Astrocyte of the spinal cord (primary cell): ENCODE results near the gene DDX52.
A peak's percentile ranks its signal among the peaks of the same experiment; 100 is the strongest.
"Not testable (repeated sequence)": the region's sequence is repeated elsewhere in the genome, so short reads cannot be mapped to it uniquely, and the experiment has no call there.

Source experiments
- DNase-seq: peaks from one replicate; pipeline ENCODE4 v3.0.0; 2011; ENCODE audit warnings: low read depth, low spot score
- H3K4me3 ChIP-seq: 2 replicates; pipeline ENCODE4 v1.5.1; 2011; ENCODE audit warnings: low read depth, mild to moderate bottlenecking, low read length, moderate library complexity
- CTCF ChIP-seq: IDR thresholded peaks from 2 replicates; pipeline ENCODE4 v1.5.1; 2012; ENCODE audit warnings: low read depth, mild to moderate bottlenecking, low read length, inconsistent platforms
- in situ Hi-C: cut with HindIII; loops from 2 replicates; pipeline ENCODE4 v1.10.0; 2017; ENCODE audit warnings: low sequenced_read_pairs

The DDX52 gene

GRCh38 chr17:37642681-37643080 lies 565 bp downstream of the DDX52 start:
- H3K4me3 ChIP-seq, result peak overlapping the region; percentile 97
- TF ChIP-seq CTCF, result no peak
- peak; percentile 50 for DNase-seq
- in situ Hi-C loops, result no loop called here

- in situ Hi-C loops, result no loop called here
- DNase-seq, result no peak
- H3K4me3 ChIP-seq, result no peak overlapping the region
- no peak for TF ChIP-seq CTCF
These were observed 3.2 kb downstream of the DDX52 start for GRCh38 chr17:37640015-37640414.

GRCh38 chr17:37637956-37638355 lies 5.3 kb downstream of the DDX52 start:
- no peak for DNase-seq
- H3K4me3 ChIP-seq, result no peak overlapping the region
- in situ Hi-C loops, result no loop called here
- no peak for TF ChIP-seq CTCF

- in situ Hi-C loops, H3K4me3 ChIP-seq, DNase-seq: not testable (repeated sequence)
These were observed 26.8 kb downstream of the DDX52 start for GRCh38 chr17:37616430-37616829.

GRCh38 chr17:37614823-37615222 lies 28.4 kb downstream of the DDX52 start:
- H3K4me3 ChIP-seq, result no peak overlapping the region
- DNase-seq, result no peak
- in situ Hi-C loops, result no loop called here
- no peak for TF ChIP-seq CTCF

- H3K4me3 ChIP-seq, result no peak overlapping the region
- peak; percentile 76 for DNase-seq
- in situ Hi-C loops, result no loop called here
- TF ChIP-seq CTCF, result no peak
These were observed 28.9 kb downstream of the DDX52 start for GRCh38 chr17:37614391-37614790.

- in situ Hi-C loops, result no loop called here
- DNase-seq, result no peak
- TF ChIP-seq CTCF, result no peak
- no peak overlapping the region for H3K4me3 ChIP-seq
These were observed 32.3 kb downstream of the DDX52 start for GRCh38 chr17:37610971-37611370.

GRCh38 chr17:37610041-37610420 lies 33.2 kb downstream of the DDX52 start:
- DNase-seq, in situ Hi-C loops: not testable (repeated sequence)
- H3K4me3 ChIP-seq, result peak overlapping the region; percentile 33
